ENCODE measurements around the gene OGFRL1.

The OGFRL1 gene

GRCh38 chr6:71299541-71300470, 11.2 kb downstream of the OGFRL1 start:
- TF ChIP-seq ZFX (IDR thresholded peaks at IDR 0.05; ENCODE audit: borderline replicate concordance) (no peak), CTCF (IDR thresholded peaks at IDR 0.05) (no peak)
- H3K27ac ChIP-seq = no peak overlapping the region

- no peak overlapping the region for H3K27ac ChIP-seq
- TF ChIP-seq ZFX (IDR thresholded peaks at IDR 0.05; ENCODE audit: borderline replicate concordance) (no peak), CTCF (IDR thresholded peaks at IDR 0.05) (no peak)
Observed at GRCh38 chr6:71300561-71301168, 12.1 kb downstream of the OGFRL1 start.

- no peak for TF ChIP-seq ZFX (IDR thresholded peaks at IDR 0.05; ENCODE audit: borderline replicate concordance)
- TF ChIP-seq CTCF (IDR thresholded peaks at IDR 0.05) = no peak
- H3K27ac ChIP-seq = no peak overlapping the region
Observed at GRCh38 chr6:71301546-71301945, 12.9 kb downstream of the OGFRL1 start.

- no peak for TF ChIP-seq CTCF (IDR thresholded peaks at IDR 0.05)
- TF ChIP-seq ZFX (IDR thresholded peaks at IDR 0.05; ENCODE audit: borderline replicate concordance) = no peak
- H3K27ac ChIP-seq = no peak overlapping the region
Observed at GRCh38 chr6:71309656-71310055, 21.0 kb downstream of the OGFRL1 start.

- no peak for TF ChIP-seq CTCF (IDR thresholded peaks at IDR 0.05)
- TF ChIP-seq ZFX (IDR thresholded peaks at IDR 0.05; ENCODE audit: borderline replicate concordance) = no peak
- H3K27ac ChIP-seq = no peak overlapping the region
Observed at GRCh38 chr6:71310261-71310660, 21.6 kb downstream of the OGFRL1 start.

GRCh38 chr6:71312089-71312488, 23.5 kb downstream of the OGFRL1 start:
- H3K27ac ChIP-seq = no peak overlapping the region

More at GRCh38 chr6:71312089-71312488, 23.5 kb downstream of the OGFRL1 start:
- TF ChIP-seq ZFX (IDR thresholded peaks at IDR 0.05; ENCODE audit: borderline replicate concordance) (no peak), CTCF (IDR thresholded peaks at IDR 0.05) (no peak)

Data from 22Rv1 (cell line).